Neural cell (in vitro differentiated cells): ENCODE data around the gene FBXO9. TPM values are rescaled to one million over a fixed set of nuclear protein-coding genes. Genes with fewer than 3 reads are reported as not detected.

Source experiments
- H2AFZ ChIP-seq: fragments of 200-600, 300-800 bp; sonication (generic), shearing (Covaris generic); 2 replicates; pipeline ENCODE4 v1.6.0; 2014; ENCODE audit warnings: low read depth, mild to moderate bottlenecking, antibody characterized with exemption, low read length, moderate library complexity
- H3F3A ChIP-seq: fragments of 200-600 bp; shearing (Covaris generic); 2 replicates; pipeline ENCODE4 v1.6.1; 2016; ENCODE audit warnings: mild to moderate bottlenecking, moderate library complexity, mixed read lengths, antibody characterized with exemption, low read length; ENCODE audit not compliant: insufficient read depth, poor library complexity, severe bottlenecking
- H3K27ac ChIP-seq: fragments of 200-600, 300-800 bp; sonication (generic), shearing (Covaris generic); 2 replicates; pipeline ENCODE4 v1.5.1; 2014; ENCODE audit warnings: mild to moderate bottlenecking, low read length, moderate library complexity
- H3K27me3 ChIP-seq: fragments of 300-800, 200-600 bp; sonication (generic), shearing (Covaris generic); 2 replicates; pipeline ENCODE4 v1.6.0; 2014; ENCODE audit warnings: mild to moderate bottlenecking, low read depth, low read length, moderate library complexity; ENCODE audit not compliant: insufficient read depth
- H3K36me3 ChIP-seq: fragments of 300-800, 200-600 bp; sonication (generic), shearing (Covaris generic); 2 replicates; pipeline ENCODE4 v1.5.1; 2014; ENCODE audit warnings: mild to moderate bottlenecking, antibody characterized with exemption, low read length, moderate library complexity; ENCODE audit not compliant: insufficient read depth
- H3K4me2 ChIP-seq: fragments of 300-800, 200-600 bp; sonication (generic), shearing (Covaris generic); 2 replicates; pipeline ENCODE4 v1.6.0; 2014; ENCODE audit warnings: mild to moderate bottlenecking, low read length
- H3K4me3 ChIP-seq: fragments of 300-800, 200-600 bp; sonication (generic), shearing (Covaris generic); 2 replicates; pipeline ENCODE4 v1.5.1; 2014; ENCODE audit warnings: mild to moderate bottlenecking, low read length, moderate library complexity
- H3K79me2 ChIP-seq: fragments of 200-600 bp; shearing (Covaris generic); replicated peaks from 2 replicates; pipeline ENCODE4 v1.6.0; 2014; ENCODE audit warnings: mild to moderate bottlenecking, low read length, moderate library complexity; ENCODE audit not compliant: insufficient read depth
- H3K9ac ChIP-seq: fragments of 300-800, 200-600 bp; sonication (generic), shearing (Covaris generic); 2 replicates; pipeline ENCODE4 v1.6.1; 2016; ENCODE audit warnings: mild to moderate bottlenecking, low read length, mixed read lengths
- H3K9me2 ChIP-seq: fragments of 200-600 bp; shearing (Covaris generic); 2 replicates; pipeline ENCODE4 v1.6.1; 2016; ENCODE audit warnings: mild to moderate bottlenecking, low read length, mixed read lengths; ENCODE audit not compliant: insufficient read depth
- H3K9me3 ChIP-seq: fragments of 200-600, 300-800 bp; sonication (generic), shearing (Covaris generic); 2 replicates; pipeline ENCODE4 v1.6.1; 2016; ENCODE audit warnings: mild to moderate bottlenecking, mixed run types, low read length, moderate library complexity, mixed read lengths
- H4K20me1 ChIP-seq: fragments of 200-600 bp; shearing (Covaris generic); 2 replicates; pipeline ENCODE4 v1.6.1; 2016; ENCODE audit warnings: mild to moderate bottlenecking, mixed run types; ENCODE audit not compliant: insufficient read depth
- EP300 ChIP-seq: fragments of 450-650 bp; conservative IDR thresholded peaks from 2 replicates; pipeline ENCODE4 v1.6.1; 2014; ENCODE audit warnings: antibody characterized with exemption, mild to moderate bottlenecking, moderate library complexity; ENCODE audit not compliant: poor library complexity, severe bottlenecking
- EZH2 ChIP-seq: fragments of 200-600, 300-800 bp; shearing (Covaris generic), sonication (generic); IDR thresholded peaks from 2 replicates; pipeline ENCODE4 v1.6.1; 2014; ENCODE audit warnings: antibody characterized with exemption, low read length, borderline replicate concordance, mild to moderate bottlenecking; ENCODE audit not compliant: insufficient read depth, poor library complexity, severe bottlenecking
- MXI1 ChIP-seq: fragments of 450-650 bp; conservative IDR thresholded peaks from 2 replicates; pipeline ENCODE4 v1.6.1; 2014; ENCODE audit warnings: antibody characterized with exemption, mild to moderate bottlenecking; ENCODE audit not compliant: poor library complexity, severe bottlenecking
- POLR2AphosphoS5 ChIP-seq: IDR thresholded peaks from 2 replicates; pipeline ENCODE4 v1.6.1; 2012
- RAD21 ChIP-seq: fragments of 450-650 bp; conservative IDR thresholded peaks from 2 replicates; pipeline ENCODE4 v1.6.1; 2014; ENCODE audit warnings: antibody characterized with exemption, mild to moderate bottlenecking, moderate library complexity
- REST ChIP-seq: IDR thresholded peaks from 2 replicates; pipeline ENCODE4 v1.6.1; 2012; ENCODE audit warnings: borderline replicate concordance
- SMC3 ChIP-seq: fragments of 450-650 bp; conservative IDR thresholded peaks from 2 replicates; pipeline ENCODE4 v1.6.1; 2014; ENCODE audit warnings: antibody characterized with exemption, mild to moderate bottlenecking, moderate library complexity; ENCODE audit not compliant: poor library complexity
- TAF1 ChIP-seq: IDR thresholded peaks from 2 replicates; pipeline ENCODE4 v1.6.1; 2012; ENCODE audit warnings: low read depth
- polyA plus RNA-seq: library from polyadenylated mRNA; depleted of rRNA; stranded (reverse); fragments of >200 nt; gene quantifications from 2 replicates; pipeline ENCODE4 v1.2.3, GENCODE V29; 2014
- TF ChIP-seq, protein P1 (sequence below): fragments of 450-650 bp; IDR thresholded peaks from 2 replicates; pipeline ENCODE4 v1.5.1; 2014; ENCODE audit warnings: antibody characterized with exemption, mild to moderate bottlenecking, moderate library complexity; ENCODE audit not compliant: poor library complexity, severe bottlenecking

Gene FBXO9
- polyA plus RNA-seq, 1 donor from 2014 or later = 92.2 TPM

- H3K4me3 ChIP-seq = no peak overlapping the region
- H3K9me3 ChIP-seq = no peaks in the 10 kb centered on the region
- no peaks in the 10 kb centered on the region for H3K9me2 ChIP-seq
- H4K20me1 ChIP-seq = no peaks in the 10 kb centered on the region
- TF ChIP-seq EP300 = no peak
- TF ChIP-seq SMC3 = no peak
- H3K27me3 ChIP-seq = no peaks in the 10 kb centered on the region
- H3K27ac ChIP-seq = no peak overlapping the region
- H3K36me3 ChIP-seq = peaks cover 20% of the 10 kb centered on the region
- H3K9ac ChIP-seq = no peak overlapping the region
- no peaks in the 10 kb centered on the region for H3F3A ChIP-seq
- no peak overlapping the region for H2AFZ ChIP-seq
- H3K4me2 ChIP-seq = no peak overlapping the region
- peaks cover 4% of the 10 kb centered on the region for H3K79me2 ChIP-seq
Observed at GRCh38 chr6:53042112-53042511, 23.1 kb upstream of the FBXO9 start.

- TF ChIP-seq, protein P1, sequence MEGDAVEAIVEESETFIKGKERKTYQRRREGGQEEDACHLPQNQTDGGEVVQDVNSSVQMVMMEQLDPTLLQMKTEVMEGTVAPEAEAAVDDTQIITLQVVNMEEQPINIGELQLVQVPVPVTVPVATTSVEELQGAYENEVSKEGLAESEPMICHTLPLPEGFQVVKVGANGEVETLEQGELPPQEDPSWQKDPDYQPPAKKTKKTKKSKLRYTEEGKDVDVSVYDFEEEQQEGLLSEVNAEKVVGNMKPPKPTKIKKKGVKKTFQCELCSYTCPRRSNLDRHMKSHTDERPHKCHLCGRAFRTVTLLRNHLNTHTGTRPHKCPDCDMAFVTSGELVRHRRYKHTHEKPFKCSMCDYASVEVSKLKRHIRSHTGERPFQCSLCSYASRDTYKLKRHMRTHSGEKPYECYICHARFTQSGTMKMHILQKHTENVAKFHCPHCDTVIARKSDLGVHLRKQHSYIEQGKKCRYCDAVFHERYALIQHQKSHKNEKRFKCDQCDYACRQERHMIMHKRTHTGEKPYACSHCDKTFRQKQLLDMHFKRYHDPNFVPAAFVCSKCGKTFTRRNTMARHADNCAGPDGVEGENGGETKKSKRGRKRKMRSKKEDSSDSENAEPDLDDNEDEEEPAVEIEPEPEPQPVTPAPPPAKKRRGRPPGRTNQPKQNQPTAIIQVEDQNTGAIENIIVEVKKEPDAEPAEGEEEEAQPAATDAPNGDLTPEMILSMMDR = no peak
- no peak for TF ChIP-seq SMC3
- no peak for TF ChIP-seq REST
- TF ChIP-seq POLR2AphosphoS5 = no peak
- TF ChIP-seq RAD21 = no peak
- TF ChIP-seq MXI1 = no peak
- TF ChIP-seq EZH2 = no peak
- no peak for TF ChIP-seq EP300
- TF ChIP-seq TAF1 = no peak
- Histone ChIP-seq H3K4me2 (no peak overlapping the region), H3K4me3 (no peak overlapping the region), H3K9ac (no peak overlapping the region), H3K27ac (no peak overlapping the region), H3K27me3 (no peaks in the 10 kb centered on the region), H4K20me1 (no peaks in the 10 kb centered on the region), H3F3A (no peaks in the 10 kb centered on the region), H3K79me2 (peaks cover 4% of the 10 kb centered on the region), H3K36me3 (peaks cover 20% of the 10 kb centered on the region), H2AFZ (no peak overlapping the region), H3K9me2 (no peaks in the 10 kb centered on the region), H3K9me3 (no peaks in the 10 kb centered on the region)
Observed at GRCh38 chr6:53043581-53043980, 21.6 kb upstream of the FBXO9 start.

DNA sequence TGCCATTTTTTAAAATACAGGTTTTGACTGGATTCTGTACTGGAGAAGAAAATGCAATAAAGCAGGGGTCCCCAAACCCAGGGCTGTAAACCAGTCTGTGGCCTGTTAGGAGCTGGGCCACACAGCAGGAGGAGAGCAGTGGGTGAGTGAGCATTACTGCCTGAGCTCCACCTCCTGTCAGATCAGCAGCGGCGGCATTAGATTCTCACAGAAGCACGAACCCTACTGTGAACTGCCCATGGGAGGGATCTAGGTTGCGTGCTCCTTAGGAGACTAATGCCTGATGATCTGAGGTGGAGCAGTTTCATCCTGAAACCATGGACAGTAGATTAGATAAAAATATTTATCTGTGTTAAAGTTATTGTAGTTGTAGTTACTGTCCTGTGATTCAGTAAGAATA is 21.1 kb upstream of the FBXO9 start:
- peaks cover 4% of the 10 kb centered on the region for H3K79me2 ChIP-seq
- H3K9ac ChIP-seq = no peak overlapping the region
- H3K36me3 ChIP-seq = peaks cover 20% of the 10 kb centered on the region
- H4K20me1 ChIP-seq = no peaks in the 10 kb centered on the region
- no peaks in the 10 kb centered on the region for H3K9me3 ChIP-seq
- no peaks in the 10 kb centered on the region for H3F3A ChIP-seq
- no peak for TF ChIP-seq POLR2AphosphoS5
- TF ChIP-seq EP300 = no peak
- no peak for TF ChIP-seq TAF1
- TF ChIP-seq, protein P1 = no peak
- no peak for TF ChIP-seq MXI1
- H2AFZ ChIP-seq = no peak overlapping the region
- no peaks in the 10 kb centered on the region for H3K9me2 ChIP-seq
- no peak overlapping the region for H3K27ac ChIP-seq
- no peak overlapping the region for H3K4me2 ChIP-seq
- H3K27me3 ChIP-seq = no peaks in the 10 kb centered on the region
- no peak overlapping the region for H3K4me3 ChIP-seq
